Peyer's patch (tissue), 4 donors: ENCODE data around the gene TMEM120A.

Experiments
- CTCF ChIP-seq, 6 experiments: fragments of 450-650 bp in 4 of 6; fragments of 200-600 bp in 2 of 6; sonication (generic) in 1 of 6; IDR thresholded peaks; one replicate each; pipeline ENCODE4 v1.5.1; 2017 to 2019; ENCODE audit warnings: antibody characterized with exemption in 6 of 6, mild to moderate bottlenecking in 3 of 6, moderate library complexity in 1 of 6
- POLR2A ChIP-seq, 2 donors: fragments of 450-650 bp; IDR thresholded peaks; one replicate each; pipeline ENCODE4 v1.5.1; 2017; ENCODE audit warnings: antibody characterized with exemption in 2 of 2, mild to moderate bottlenecking in 2 of 2, moderate library complexity in 2 of 2

- no peak for TF ChIP-seq CTCF (IDR thresholded peaks at IDR 0.05)
- TF ChIP-seq POLR2A (IDR thresholded peaks at IDR 0.05) = no peak
Measured at GRCh38 chr7:75938921-75939320, 55.5 kb downstream of the TMEM120A start.
